ENCODE data around the gene TEKT2.

TEKT2 gene

DNA sequence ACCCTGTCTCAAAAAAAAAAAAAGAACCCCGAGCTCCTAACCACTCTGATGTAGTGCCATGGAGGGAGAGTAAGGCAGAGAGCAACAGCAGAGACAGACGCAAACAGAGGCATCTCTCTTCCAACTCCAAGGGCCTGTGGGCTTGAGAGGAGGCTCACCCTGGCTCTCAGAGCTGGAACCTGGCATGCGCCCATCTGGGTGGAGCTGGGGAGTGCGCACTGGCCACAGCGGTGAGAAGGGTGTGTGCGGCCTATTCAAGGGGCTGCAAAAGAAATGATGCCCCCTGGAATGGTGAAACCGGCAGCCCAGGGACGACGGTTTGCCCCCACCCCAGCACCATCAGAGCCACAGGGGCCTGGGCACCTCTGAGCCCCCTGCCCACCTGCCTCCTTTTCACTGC lies 23.5 kb downstream of the TEKT2 start:
- FAIRE-seq = no peak

DNA sequence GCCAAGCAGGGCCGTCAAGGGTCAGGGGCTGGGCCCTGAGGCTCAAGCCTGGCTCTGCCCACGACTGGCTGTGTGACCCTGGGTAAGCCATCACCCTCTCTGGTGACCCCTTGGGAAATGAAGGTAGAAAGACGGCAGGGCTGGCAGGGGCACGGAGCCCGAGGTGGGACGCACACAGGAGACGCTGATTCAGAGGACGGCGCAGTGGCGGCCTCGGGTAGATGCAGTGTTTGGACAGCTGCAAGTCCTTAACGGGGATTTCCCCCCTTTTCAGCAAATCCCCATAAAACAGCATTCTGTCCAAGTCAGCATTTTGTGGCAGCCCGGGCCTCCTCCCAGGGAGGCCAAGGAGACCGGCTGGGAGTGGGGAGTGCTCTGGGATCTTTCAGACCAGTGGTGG lies 24.4 kb downstream of the TEKT2 start:
- FAIRE-seq = no peak

DNA sequence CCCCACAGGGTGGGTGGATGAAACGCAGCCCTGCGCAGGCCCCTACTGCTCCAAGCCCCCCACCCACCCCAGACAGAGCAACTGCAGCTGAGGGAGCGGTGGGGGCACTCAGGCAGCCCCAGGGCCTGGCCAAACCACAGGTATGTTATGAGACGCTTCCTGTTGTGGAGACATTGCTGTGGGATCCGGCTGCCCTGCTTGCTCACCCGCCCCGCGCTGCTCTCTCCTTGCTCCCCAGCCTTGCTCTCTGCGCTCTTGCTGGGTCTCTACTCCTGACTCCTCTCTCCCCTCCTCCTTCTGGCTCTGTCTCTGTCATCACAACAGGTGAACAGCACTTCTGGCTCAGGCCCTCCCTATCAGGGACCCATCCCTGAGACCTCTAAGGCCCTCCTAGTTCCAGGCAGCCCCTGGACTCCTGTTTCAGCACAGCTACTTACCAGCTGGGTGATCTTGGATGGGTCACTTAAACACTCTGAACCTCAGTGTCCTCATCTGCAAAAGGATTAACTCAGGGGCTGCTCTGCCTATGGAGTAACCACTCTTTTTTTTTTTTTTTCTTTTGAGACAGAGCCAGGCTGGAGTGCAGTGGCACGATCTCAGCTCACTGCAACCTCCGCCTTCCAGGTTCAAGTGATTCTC lies 25.3 kb downstream of the TEKT2 start:
- FAIRE-seq = no peak

DNA sequence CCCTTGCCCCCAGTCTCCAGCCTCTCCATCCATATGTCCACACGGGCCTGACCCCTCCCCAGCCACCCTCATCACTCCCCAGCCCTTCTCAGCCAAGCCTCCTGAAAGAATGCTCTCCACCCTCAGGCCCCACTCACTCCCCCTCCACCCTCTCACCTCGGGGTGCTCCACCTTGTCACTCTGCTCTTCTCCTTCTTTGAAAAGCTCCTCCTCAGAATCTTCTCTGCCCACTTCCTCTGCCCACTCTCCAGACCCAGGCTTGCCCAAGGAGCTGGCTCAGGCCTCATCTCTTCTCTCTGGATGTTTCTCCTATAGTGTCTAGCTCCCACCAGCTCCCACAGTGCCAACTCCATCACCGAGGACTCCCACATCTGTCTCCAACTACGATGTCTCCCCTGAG lies 27.3 kb downstream of the TEKT2 start:
- FAIRE-seq = no peak

DNA sequence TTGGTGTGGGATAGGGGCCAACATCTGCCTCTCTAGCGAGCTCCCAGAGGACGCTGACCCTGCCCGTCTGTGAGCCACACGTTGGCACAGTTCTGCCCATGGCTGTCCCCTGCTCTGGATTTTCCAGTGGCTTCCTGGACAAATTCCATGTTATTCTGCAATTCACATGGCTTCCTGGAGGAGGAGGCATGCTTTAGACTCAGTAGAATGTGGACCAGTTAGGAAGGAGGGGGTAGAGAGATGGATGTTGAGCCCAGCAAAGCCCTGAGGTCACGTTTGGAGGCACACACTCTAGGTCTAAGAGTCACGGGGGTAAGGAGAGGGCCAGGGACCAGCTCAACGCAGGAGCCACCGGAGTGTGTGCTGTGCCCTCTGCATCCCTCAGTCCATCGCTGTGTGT lies 28.9 kb downstream of the TEKT2 start:
- FAIRE-seq = no peak

DNA sequence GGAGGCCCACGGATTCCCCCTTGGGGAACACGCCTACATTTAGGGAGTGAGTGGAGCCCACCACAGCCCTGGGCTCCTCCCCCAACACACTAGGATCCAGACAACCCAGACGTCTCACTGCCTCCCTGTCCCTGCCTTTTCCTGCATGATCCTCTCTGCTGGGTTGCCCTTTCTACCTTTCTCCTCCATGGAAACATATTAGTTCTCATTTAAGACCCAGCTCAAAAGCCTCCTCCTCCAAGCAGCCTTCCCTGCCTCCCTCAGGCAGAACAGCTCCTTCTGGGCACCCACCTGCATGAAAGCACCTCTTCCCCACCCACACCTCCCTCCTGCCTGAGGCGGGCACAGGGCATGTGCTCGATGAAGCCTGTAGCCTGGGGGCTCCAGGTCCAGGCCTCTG lies 30.5 kb downstream of the TEKT2 start:
- no peak for FAIRE-seq

DNA sequence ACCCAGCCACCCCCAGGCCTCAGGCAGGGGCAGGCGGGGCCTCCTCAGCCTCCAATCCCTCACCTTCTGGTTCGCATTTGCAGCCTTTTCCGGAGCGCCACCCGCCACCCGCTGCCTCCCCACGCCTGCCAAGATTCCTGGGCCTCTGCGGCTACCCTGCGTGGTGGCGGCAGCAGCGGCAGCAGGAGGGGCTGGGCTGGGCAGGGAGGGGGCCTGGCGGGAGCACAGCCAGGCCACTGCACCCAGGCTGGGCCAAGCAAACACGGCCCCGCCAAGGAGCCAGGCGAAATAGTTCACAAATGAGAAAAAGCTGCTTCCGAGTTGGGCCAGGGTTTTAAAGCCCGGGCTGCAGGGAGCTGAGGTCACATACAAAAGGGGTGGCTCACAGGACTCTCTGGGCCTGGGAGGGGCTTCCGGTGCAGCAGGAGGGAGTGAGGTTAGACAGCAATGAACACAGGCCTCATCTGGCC lies 31.3 kb downstream of the TEKT2 start:
- no peak for FAIRE-seq

DNA sequence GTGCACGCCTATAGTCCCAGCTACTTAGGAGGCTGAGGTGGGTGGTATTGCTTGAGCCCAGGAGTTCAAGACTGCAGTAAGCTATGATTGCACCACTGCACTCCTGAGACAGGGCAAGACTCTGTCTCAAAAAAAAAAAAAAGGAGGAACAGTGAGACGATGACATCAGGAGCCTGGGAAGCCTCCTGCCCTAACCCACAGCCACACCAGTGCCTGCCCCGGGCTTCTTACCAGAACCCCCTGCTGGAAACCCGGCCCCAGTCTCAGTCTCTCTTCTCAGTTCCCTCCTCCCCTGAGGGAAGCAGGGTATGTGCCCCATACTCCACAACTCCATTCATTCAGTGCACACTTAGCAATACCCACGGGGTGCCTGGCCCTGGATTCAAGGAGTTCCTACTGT lies 32.0 kb downstream of the TEKT2 start:
- no peak for FAIRE-seq

DNA sequence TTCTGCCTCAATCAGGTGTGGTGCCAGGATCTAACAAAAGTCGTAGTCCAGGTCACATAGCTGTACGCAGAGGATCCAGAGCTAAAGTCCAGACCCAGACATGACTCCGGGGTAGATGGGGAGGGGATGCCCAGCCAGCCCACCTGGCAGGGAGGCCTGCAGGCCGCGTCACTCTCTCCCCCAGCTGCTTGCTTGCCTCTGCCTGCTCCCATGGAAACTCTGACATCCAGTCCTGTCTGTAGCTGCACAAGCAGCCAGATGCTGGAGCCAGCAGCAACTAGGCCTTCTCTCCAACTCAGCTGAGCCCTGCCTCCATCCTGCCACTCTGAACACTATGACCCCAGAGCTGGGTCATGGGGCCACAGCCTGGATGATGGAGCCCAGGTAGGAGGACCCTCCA lies 33.0 kb downstream of the TEKT2 start:
- FAIRE-seq = no peak

DNA sequence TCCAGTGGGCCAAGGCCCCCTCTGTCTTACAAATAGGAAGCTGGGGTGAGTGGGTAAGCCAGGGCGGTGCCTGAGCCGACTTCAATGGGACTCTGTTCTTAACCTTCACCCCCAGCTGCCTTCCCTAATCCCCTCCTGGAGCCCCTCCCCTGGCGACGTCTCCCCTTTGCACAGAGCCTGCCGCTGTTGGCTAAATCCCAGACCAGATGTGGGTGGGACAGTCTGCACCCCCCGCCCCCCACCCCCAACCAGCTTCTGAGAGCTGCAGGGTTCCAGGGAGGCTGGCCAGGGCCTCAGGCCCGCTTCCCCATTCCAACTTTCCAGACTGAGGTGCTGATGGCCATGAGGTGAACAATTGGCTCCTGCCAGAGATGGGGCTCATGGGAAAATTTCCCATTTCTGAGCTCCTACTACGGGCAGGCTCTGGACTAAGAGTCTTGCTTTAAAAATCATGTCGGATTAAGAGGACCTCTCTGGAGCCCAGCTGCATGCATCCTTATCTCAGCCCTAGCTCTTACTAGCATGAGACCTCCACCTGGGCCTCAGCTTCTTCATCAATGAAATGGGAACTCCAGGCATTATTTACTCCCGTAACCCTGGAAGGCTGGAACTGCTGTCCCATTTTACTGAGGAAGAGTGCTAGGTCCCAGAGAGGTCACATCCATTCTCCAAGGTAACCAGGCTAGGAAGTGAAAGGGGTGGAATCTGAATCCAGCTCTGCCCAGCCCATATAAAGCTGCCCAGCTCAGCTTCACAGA lies 34.7 kb downstream of the TEKT2 start:
- FAIRE-seq = no peak

DNA sequence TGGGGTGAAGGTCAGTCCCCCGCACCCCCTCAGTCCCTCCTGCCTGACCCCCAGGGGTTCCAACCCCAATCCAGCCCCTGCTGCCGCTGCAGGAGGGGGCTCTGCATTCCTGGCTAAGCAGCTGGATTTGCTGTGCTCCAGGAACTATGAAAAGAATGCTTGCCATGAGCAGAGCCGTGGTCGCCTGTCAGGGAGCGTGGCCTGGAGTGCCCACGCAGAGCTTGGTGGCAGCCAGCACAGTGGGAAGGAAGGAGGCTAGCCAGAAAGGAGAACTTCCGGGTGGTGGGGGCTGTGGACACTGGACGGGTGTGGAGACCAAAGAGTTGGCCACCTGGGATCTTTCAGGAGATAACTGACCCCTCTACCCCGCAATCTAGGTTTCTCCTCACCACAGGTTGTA lies 35.6 kb downstream of the TEKT2 start:
- no peak for FAIRE-seq

DNA sequence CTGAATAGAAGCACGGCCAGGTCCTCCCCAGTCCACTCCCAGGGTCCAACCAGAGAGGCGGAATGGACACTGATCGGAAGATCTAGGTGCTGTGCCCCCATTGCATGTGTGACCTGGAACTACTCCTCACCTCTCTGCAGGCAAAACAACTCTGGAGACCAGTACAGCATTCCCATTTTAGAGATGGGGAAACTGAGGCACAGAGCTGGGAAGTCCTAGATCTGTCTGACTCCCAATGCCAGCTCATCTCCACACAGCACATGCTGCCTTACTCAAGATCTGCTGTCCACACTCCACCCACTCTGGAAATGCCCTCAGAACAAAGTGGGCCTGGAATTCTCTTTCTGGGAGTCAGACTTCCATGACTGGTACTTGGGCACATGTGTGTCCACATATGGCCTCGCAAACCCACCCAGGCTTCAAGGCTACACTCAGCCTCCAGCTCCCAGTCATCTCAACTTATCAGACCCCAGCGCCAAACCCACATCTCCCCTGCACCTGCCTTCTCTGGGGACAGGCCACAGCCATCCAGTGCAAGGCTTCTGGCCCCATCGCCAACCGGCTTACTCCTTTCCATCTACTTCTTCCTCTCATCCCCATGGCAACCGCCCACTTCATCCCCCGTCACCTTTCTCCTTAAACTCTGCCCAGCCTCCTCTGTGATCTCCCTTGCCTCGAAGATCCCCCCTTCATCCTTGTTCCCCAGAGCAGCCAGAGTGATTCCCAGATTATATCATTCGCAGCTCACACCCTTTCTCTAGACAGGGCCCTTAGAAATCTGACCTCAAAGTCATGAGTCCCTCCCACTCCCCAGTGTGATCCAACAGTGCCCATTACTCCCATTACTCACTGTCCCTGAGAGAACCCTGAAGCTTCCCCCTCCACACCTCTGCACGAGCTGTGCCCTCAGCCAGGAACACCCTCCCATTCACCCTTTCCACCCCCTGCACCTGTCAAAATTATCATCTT lies 38.5 kb downstream of the TEKT2 start:
- no peak for FAIRE-seq

DNA sequence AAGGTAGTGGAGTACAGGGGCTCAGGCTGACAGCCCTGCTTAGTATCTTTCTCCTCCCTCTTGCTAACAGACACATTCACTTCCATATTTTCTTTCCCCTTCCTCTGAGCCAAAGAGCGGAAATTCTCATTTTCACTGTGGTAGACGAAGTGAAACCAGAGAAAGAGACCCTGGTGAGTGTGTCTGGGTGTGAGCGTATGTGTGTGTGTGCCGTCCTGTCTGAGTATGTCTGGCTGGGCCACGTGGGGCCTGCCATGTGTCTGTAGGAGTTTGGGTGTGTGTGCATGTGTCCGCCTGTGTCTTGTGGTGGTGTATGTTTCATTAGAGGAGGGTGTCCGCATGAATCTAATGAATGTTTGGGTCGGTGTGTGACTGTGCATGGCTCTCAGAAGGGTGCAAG lies 39.5 kb downstream of the TEKT2 start:
- no peak for FAIRE-seq

DNA sequence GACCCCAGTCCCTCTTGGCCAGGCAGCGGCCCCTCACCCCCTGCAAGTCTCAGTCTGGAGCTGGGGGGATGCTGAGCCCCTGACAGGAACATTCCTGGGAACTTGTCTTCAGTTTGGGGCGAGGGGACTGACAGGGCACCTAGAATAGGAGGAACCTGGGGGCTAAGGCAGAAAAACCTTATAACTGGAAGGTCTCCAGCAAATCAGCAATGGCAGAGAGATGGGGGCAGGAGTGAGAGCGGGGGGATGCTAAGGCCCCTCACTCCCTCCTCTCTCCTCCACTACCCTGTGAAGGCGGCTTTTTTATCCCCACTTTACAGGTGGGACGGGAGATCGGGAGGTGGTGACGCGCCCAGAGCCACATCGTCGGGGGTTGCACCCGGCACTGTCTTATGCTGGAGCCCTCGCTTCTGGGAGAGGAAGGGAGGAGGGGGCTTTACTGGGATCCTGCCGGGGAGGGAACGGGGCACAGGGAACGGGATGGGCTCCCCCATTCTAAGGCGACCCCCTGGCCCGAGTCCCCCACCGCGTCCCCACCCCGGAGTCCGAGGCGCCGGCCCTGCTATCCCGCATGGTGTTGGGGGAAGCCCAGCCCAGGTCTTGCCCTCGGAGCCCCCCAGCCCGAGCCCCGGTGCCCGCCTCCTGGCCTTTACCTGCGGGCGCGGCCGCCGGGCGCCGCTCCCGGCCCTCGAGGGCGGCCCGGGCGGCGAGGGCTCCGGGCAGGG lies 40.7 kb downstream of the TEKT2 start:
- no peak for FAIRE-seq

DNA sequence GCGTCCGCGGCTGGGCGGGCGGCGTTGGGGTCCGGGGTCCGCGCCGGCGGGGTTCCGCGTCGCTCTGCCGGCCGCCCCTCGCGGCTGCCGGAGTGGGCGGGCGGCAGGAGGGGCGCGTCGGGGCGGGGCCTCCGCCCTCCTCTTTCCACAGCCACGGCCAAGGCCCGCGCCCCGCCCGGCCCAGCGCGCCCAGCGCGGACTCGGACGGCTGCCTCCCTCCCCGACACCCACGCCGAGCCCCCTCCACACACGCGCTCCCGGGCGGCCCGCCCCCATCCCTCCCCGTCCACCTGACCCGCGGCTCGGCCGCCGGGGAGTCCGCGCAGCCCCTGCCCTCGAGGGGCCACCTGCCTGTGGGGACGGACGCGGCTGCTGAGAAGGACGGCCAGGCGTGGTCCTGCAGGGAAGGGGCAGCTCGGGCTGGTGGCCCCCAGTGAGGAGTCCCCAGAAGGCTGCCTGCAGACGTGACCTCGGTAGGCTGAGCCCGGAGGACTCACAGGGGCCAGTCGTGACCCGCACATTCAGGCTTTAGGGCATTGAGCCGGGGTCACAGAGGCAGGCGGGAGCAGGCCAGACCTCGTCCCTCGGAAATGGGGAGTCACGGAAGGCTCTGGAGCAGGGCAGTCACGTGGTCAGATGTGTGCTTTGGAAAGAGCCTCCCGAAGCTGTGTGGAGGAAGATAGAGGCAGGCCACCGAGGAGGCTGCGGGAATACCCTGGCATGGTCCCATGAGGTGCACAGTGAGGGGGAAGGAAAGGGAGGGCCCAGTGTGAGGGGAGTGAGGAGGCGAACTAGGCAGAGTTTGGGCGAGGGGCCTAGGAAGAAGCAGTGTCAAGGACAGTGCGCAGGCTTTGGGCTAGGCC lies 41.5 kb downstream of the TEKT2 start, which contains the start of gene COL8A2:
Gene COL8A2 (minus strand): TSS at position 94 of the 863 bp plus-strand sequence. CDS start 24,980 bp downstream, outside the sequence.
- no peak for FAIRE-seq

DNA sequence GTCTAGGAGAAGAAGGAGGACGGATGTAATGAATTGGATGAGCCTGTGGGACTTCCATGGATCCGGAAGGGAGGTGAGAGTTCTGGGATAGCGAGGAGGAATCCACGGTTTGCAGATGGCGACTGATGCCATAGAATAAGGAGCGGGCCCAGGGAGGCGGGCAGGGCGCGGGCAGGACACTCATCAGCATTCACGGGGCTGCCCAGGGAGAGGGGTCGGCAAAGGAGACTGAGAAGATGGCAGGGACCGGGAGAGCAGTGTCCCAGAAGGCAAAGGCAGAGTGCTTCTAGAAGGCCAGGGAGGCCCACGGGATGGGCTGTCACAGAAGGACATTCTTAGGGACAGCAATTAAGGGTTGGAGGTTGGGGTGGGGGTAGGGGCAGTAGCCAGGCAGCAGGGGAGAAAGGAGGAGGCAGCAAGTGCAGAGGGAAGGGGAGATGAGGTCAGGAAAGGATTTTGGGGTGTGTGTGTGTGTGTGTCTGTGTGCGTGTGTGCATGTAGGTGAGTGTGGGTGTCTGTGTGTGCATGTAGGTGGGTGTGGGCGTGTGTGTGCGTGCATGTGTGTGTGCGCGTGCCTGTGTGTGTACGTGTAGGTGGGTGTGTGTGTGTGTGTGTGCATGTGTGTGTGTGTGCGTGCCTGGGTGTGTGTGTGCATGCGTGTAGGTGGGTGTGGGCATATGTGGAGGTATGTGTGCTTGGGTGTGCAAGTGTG lies 42.3 kb downstream of the TEKT2 start:
- no peak for FAIRE-seq

DNA sequence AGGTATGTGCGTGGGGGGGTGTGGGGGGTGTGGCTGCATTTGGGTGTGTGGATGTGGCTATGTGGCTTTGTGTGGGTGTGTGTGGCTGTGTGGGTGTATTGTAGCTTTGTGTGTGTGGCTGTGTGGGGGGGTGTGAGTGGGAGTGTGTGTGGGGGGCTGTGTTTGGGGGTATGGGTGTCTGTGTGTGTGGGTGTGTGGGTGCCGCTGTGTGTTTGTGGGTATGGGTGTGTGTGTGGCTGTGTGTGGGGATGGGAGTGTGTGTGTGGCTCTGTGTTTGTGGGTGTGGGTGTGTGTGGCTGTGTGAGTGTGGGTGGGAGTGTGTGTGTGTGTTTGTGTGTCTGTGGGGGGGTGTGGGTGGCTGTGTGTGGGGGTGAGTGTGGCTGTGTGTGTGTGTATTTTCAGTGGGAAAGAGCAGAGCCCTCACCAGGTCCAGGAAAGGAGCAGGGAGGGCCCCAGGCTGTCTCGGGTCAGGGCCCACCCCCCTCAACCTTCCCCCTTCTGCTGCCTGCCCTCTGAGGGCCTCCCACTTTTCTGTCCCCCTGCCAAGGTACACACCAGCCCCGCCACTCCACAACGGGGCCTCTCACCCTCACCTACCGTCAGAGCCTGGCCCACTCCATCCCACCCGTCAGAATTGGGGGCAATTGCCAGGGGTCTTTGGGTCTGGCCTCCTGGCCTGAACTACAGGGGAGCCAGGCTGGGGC lies 43.1 kb downstream of the TEKT2 start:
- no peak for FAIRE-seq

DNA sequence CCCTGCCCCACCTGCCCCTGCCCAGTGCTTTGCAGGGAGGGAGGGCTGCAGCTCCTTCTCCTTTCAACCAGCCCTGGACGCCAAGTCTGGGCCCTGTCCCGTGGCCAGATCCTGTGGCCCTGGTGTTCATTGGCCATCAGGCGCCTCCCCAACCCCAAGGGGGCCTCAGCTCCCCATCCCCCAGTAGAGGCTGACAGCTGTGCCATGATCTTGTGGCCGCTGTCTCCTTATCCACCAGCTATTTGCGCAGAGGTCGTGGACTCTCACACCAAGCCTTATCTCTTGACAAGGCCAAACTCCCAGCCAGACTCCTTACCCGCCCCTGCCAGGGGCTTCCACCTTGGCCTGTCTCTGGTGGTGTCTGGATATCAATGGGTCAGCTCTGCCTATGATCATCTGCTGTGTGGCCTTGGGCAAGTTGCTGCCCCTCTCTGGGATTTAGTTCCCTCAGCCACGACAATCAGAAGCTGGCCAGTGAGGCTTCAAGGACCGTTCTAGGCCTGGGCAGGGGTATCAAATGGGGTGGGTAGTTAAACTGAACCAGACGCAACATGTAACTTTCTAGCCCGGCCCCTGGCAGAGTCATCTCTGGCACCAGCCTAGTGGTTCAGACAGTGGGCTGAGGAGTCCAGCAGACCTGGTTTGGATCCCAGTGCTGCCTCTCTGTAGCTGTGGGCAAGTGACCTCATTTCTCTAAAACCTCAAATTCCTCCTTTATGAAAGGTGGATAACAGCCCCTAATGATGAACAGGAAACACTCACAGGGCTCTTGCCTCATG lies 44.4 kb downstream of the TEKT2 start:
- FAIRE-seq = no peak

DNA sequence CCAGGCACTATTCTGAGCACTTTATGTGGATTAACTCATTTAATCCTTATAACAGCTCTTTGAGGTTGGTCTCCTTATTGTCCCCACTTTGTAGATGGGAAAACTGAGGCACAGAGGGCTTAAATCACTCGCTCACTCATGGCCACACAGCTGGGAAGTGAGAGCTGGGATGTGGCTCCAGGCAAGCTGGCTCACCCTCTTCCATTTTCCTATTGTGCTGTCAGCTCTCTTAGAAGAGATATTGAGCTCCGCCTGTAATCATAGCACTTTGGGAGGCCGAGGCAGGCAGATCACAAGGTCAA lies 45.0 kb downstream of the TEKT2 start:
- no peak for FAIRE-seq

DNA sequence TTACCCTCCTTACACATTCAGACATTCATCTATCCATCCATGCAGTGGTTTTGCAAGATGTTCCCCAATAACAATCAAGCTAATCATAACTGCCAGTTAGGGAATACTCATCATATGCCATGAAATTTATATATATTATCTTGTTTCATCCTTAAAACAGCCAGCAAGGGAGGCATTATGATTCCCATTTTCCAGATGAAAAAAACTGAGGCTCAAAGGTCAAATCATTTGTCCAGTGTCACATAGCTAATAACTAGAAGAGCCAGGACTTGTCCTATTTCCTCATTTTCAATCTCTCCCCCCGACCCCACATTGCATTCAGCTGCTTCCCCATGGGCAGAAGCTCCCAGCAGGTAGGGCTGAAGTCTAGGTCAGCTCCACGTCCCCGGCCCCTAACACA lies 48.1 kb downstream of the TEKT2 start:
- no peak for FAIRE-seq
